ENCODE measurements around the gene ARID4B.

Gene ARID4B

GRCh38 chr1:235304549-235305451 lies 23.2 kb downstream of the ARID4B start:
- Histone ChIP-seq H3K36me3 (peaks cover 5% of the 10 kb centered on the region), H3K27me3 (ENCODE audit: insufficient read depth, low read depth, severe bottlenecking) (no peaks in the 10 kb centered on the region), H3K4me3 (ENCODE audit: low read depth, low read length) (no peak overlapping the region), H3K9me3 (ENCODE audit: severe bottlenecking) (no peaks in the 10 kb centered on the region), H3K27ac (no peak overlapping the region)
- no peak for DNase-seq
- no peak for TF ChIP-seq CTCF (IDR thresholded peaks at IDR 0.05; ENCODE audit: low read depth, low read length)

GRCh38 chr1:235302143-235302542 lies 25.8 kb downstream of the ARID4B start:
- Histone ChIP-seq H3K9me3 (ENCODE audit: severe bottlenecking) (no peaks in the 10 kb centered on the region), H3K27me3 (ENCODE audit: insufficient read depth, low read depth, severe bottlenecking) (no peaks in the 10 kb centered on the region), H3K4me3 (ENCODE audit: low read depth, low read length) (no peak overlapping the region), H3K27ac (no peak overlapping the region), H3K36me3 (peaks cover 9% of the 10 kb centered on the region)
- no peak for DNase-seq
- no peak for TF ChIP-seq CTCF (IDR thresholded peaks at IDR 0.05; ENCODE audit: low read depth, low read length)

GRCh38 chr1:235299169-235299858 lies 28.7 kb downstream of the ARID4B start:
- no peak for DNase-seq
- Histone ChIP-seq H3K4me3 (ENCODE audit: low read depth, low read length) (no peak overlapping the region), H3K36me3 (peaks cover 4% of the 10 kb centered on the region), H3K9me3 (ENCODE audit: severe bottlenecking) (no peaks in the 10 kb centered on the region), H3K27ac (no peak overlapping the region), H3K27me3 (ENCODE audit: insufficient read depth, low read depth, severe bottlenecking) (no peaks in the 10 kb centered on the region)
- TF ChIP-seq CTCF (IDR thresholded peaks at IDR 0.05; ENCODE audit: low read depth, low read length) = no peak

- Histone ChIP-seq H3K4me3 (ENCODE audit: low read depth, low read length) (no peak overlapping the region), H3K27me3 (ENCODE audit: insufficient read depth, low read depth, severe bottlenecking) (no peaks in the 10 kb centered on the region), H3K27ac (no peak overlapping the region), H3K36me3 (peaks cover 4% of the 10 kb centered on the region), H3K9me3 (ENCODE audit: severe bottlenecking) (no peaks in the 10 kb centered on the region)
- no peak for TF ChIP-seq CTCF (IDR thresholded peaks at IDR 0.05; ENCODE audit: low read depth, low read length)
- no peak for DNase-seq
Measured at GRCh38 chr1:235298758-235299157, 29.2 kb downstream of the ARID4B start.

- DNase-seq = no peak
- Histone ChIP-seq H3K27me3 (ENCODE audit: insufficient read depth, low read depth, severe bottlenecking) (no peaks in the 10 kb centered on the region), H3K9me3 (ENCODE audit: severe bottlenecking) (no peaks in the 10 kb centered on the region), H3K27ac (no peak overlapping the region), H3K4me3 (ENCODE audit: low read depth, low read length) (no peak overlapping the region), H3K36me3 (peaks cover 4% of the 10 kb centered on the region)
- TF ChIP-seq CTCF (IDR thresholded peaks at IDR 0.05; ENCODE audit: low read depth, low read length) = no peak
Measured at GRCh38 chr1:235297579-235297978, 30.4 kb downstream of the ARID4B start.

Measured in WERI-Rb-1 (cell line).